Forelimb muscle (tissue), 1 donor: ENCODE measurements around the gene TPST1. TPM values are rescaled to one million over a fixed set of nuclear protein-coding genes. Genes with fewer than 3 reads are reported as not detected.
"Not testable (repeated sequence)": the region's sequence is repeated elsewhere in the genome, so short reads cannot be mapped to it uniquely, and the experiment has no call there.

ENCODE experiments used
- DNase-seq: peaks from one replicate; pipeline ENCODE4 v3.0.0-alpha.2; 2013; ENCODE audit warnings: low read depth
- polyA plus RNA-seq: library from polyadenylated mRNA; unstranded; fragments of 120-200 nt; gene quantifications from one replicate; pipeline ENCODE4 v1.2.1, GENCODE V29; 2013; ENCODE audit not compliant: insufficient read length

The TPST1 gene
- polyA plus RNA-seq, 1 donor: 12.0 TPM

DNA sequence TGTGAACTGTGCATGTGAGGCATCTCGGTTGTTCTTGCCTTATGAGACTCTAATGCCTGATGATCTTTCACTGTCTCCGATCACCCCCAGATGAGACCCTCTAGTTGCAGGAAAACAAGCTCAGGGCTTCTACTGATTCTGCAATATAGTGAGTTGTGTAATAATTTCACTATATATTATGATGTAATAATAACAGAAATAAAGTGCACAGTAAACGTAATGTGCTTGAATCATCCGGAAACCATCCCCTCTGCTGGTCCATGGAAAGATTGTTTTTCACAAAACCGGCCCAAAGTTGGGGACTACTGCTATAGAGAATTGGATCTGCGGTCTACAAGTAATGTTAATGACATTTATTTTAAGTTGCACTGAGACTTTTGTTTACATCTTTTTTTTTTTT is 126.7 kb downstream of the TPST1 start:
- DNase-seq: no peak

DNA sequence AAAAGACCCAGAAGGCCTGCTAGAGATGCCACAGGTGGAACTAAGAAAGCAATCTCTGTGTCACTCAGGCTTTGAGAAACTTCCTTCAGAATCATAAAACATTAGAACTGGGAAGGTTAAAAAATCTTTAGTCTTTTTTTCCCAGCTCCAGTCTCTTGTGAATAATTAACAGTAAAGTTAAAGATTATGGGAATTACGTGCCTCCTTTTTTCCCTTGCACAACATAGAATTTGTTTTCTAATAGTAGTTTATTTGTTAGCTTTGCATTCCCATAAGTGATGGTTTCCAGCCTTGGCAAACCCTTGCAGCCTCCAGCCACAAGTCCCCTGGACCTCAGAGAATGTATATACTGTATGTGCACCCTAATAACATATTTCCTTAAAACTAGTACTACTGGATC is 128.3 kb downstream of the TPST1 start:
- no peak for DNase-seq

DNA sequence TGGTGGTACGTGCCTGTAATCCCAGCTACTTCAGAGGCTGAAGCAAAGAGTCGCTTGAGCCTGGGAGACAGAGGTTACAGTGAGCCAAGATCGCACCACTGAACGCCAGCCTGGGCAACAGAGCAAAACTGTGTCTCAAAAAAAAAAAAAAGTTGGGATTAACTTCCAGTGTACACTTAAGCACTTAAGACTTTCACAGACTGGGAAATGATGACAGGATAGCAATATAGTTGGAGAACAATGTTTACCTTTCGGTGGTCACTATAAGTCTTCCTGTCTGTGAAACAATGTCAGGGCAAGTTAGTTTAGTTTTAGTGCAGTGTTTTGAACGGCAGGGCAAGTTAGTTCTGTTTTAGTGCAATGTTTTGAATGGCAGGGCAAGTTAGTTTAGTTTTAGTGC is 130.2 kb downstream of the TPST1 start:
- no peak for DNase-seq

DNA sequence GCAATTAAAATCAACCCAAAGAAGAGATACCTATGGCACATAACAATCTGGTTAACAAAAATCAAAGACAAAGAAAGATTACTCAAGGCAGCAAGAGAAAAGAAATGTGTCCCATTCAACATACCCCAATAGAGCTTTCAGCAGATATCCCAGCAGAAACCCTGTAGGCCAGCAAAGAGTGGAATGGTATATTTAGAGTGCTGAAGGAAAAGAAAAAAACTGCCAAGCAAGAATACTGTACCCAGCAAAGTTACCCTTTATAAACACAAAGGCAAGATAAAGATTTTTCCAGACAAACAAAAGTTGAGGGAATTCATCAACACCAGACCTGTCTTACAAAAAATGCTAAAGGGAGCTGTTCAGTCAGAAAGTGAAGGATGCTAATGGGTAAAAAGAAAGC is 131.6 kb downstream of the TPST1 start:
- DNase-seq: no peak

DNA sequence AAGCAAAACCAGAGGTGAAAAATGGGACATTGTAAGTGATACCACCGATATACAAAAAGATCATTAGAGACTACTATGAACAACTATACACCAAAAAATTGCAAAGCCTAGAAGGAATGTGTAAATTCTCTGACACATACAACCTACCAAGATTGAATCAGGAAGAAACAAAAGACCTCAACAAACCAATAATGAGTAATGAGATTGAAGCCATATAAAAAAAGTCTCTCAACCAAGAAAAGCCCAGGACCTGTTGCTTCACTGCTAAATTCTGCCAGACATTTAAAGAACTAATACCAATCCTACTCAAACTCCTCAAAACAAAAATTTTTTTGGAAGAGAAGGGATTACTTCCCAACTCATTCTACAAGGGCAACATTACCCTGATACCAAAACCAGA is 134.0 kb downstream of the TPST1 start:
- DNase-seq: no peak

DNA sequence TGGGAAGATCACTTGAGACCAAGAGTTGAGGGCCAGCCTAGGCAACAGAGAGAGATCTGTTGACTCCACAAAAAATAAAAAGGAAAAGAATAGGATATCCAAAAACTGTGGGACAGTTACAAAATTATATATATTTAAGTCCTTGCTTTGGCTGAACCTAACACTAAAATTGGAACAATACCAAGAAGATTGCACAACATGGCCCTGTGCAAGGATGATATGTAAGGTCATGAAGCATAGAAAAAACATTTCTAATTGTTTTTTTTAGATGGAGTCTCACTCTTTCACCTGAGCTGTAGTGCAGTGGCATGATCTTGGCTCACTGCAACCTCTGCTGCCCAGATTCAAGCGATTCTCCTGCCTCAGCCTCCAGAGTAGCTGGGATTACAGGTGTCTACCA is 139.0 kb downstream of the TPST1 start:
- no peak for DNase-seq

DNA sequence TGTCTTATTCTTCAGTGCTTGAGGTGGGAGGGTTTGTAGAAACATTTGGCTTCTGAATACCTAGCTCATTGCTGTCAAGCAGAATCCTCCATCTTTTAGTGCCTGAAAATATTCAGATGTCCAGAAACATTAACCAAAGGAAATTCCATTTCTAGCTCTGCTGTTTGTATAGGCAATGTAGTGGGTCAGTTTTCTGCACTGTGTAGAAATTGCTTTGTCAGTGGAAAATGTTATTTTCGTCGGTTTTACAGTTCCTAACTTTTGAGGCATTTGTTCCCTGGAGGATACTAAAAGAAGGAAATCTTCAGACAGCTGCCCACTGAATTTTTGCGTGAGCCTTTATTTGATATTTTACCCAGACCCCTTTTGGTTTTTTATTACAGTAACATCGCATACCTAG is 143.4 kb downstream of the TPST1 start:
- no peak for DNase-seq

DNA sequence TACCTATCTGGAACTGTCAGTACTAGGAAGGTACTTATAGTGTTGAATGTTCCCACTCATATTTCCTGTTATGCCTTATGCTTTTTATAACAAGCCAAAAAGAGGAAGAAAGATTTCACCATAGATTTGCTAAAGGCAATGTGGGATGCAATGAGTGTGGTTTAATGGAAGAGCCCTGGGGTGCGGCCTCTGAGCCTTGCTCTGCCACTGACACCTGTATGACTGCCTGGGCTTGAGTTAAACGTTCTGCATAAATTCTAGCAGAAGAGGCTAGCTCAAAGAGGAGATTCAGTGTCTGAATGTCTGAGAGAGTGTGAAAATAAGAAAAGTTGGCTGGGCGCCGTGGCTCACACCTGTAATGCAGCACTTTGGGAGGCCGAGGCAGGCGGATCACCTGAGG is 143.8 kb downstream of the TPST1 start:
- DNase-seq: no peak

DNA sequence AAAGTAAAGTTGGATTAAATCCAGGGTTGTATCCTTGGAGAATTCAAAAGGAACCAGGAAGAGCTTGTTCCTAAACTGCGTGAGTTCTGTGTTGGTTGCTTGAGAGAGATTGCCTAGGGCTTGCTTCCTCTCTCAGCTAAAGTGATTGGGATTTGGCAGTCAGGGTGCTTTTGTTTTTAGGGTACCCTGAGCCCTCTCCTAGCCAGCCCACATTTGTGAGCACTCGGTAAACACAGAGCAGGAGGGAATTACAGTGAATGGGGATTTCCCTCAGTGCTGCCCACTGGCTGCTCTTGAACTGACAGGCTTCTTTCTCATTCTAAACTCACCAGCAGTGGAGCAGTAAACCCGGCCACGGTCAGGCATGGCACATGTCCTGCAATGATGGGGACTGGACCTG is 146.9 kb downstream of the TPST1 start:
- DNase-seq: no peak

DNA sequence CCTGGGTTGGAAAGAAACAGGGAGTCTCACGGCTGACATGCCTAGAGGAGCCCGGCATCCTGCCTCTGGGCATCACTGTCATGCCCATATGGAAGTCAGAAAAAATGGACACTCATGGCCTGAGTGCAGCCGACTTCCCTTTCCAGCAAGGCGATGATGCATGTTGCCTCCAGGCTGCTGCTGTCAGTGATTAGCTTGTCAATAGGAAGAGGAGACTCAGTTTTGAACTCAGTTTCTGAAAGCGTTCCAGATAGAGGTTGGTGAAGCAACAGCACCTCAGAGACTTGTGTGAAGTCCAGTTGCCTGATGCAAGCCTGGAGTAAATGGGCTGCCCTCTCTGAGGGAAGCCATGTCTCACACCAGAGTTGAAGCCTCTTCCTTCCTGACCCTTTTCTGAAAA is 148.4 kb downstream of the TPST1 start:
- no peak for DNase-seq

DNA sequence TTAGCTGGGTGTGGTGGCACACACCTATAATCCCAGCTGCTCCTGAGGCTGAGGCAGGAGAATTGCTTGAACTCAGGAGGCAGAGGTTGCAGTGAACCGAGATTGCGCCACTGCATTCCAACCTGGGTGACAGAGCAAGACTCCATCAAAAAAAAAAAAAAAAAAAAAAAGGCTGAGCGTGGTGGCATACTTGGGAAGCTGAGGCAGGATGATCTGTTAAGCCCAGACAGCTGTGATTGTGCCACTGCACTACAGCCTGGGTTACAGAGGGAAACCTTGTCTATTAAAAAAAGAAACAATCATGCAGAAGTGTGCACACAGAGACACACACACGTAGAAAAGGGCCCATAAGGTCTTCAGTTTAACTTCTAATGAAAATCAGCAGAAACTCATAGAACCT is 150.6 kb downstream of the TPST1 start:
- DNase-seq: no peak

DNA sequence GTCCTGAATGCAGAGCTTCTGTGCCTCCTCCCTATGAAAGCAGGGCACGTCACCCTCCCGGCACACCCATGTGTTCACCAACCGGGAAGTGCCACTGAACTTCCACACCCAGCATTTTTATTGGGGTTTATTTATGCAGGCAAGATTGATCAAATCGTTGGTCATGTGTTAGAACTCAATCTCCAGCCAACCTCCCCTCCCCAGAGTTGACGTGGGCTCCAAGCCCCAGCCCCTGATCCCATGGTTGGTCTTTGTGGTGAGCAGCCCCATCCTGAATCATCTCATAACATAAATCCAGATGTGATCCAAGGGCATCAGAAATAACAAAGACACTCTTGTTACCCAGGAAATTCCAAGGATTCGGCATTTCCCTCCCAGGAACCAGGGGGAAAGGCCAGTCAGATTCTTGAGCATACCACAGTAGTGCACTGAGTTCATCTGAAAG is 151.2 kb downstream of the TPST1 start:
- no peak for DNase-seq

DNA sequence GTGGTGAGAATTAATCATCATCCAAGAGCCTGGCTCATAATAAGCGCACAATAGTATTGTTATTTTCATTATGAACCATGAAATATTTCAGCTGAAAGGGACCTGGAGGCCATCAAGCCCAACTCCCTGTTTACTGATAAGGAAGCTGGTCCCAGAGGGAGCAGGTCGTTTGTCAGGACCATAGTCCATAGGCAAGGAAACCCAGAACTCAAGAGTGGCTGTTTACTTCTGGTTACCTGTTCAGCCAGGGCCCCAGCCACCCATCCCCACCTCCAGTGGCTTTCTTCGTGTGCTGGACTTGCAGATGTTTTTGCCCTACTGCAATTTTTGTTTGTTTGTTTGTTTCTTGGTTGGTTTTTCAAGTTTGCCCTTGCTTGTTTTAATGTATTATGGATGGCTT is 152.0 kb downstream of the TPST1 start:
- DNase-seq: no peak

DNA sequence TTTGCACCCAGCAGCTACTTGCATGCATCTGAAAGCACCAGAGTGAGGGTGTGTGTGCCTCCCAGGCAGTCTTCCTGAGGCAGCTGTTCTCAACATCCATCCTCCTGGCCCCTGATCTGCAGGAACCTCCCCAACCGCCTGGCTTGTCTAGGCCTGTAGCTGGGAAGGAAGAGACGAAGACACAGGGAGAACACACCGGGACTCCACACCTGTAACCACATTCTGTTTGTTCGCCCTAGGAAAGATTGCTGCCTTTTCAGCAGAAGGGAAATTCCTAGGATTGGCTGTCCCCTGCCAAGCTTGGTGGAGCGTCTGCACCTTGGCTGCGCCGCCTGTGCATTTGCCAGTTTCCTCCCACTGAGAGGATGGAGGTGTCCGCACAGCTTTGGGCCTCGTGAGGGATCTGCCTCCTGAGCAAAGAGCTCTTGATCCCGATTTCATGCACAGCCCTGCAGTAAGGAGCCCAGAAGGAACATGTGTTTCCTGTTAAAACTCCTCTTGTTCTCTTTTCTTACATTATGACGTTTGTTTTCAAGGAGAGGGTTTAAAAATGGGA is 154.6 kb downstream of the TPST1 start:
- no peak for DNase-seq

DNA sequence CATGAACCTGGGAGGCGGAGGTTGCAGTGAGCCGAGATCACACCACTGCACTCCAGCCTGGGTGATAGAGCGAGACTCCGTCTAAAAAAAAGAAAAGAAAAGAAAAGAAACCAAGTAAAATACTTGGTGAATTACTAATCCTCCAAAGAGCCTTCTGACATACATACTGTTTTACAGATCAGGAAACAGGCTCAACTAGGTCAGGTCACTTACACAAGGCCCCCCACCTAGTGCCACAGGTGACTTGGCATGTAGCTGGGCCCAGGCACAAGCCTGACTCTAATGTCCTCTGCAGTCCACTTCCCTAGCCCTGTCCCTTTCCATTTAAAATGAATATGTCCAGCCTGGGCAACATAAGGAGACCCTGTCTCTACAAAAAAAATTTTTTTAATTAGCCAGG is 157.0 kb downstream of the TPST1 start:
- no peak for DNase-seq

DNA sequence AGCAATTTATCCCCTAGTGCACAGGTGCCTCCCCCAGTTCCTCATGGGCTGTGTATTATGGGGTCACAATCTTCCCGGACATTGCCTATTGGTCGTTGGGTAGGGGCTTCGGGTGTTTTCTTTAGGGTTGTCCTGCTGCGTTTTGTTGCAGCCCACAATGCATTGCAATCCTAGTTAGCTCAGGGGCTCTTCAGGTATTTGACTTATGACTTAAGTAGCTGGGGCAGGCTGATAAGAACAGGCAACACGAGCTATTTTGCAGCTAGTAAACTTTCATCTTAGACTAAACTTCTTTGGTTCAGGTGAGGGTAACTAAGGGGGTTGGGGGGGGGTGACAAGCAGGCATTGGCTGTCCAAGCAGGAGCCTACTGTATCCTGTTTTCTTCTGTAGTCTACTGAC is 158.5 kb downstream of the TPST1 start:
- DNase-seq: no peak

DNA sequence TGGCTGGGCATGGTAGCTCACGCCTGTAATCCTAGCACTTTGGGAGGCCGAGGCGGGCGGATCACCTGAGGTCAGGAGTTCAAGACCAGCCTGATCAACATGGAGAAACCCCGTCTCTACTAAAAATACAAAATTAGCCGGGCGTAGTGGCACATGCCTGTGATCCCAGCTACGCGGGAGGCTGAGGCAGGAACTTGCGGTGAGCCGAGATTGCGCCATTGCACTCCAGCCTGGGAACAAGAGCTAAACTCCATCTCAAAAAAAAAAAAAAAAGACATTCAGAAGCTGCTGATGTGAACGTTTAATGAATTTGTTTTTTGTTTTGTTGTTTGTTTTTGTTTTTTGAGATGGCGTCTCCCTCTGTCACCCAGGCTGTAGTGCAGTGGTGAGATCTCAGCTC is 159.9 kb downstream of the TPST1 start:
- DNase-seq: not testable (repeated sequence)

DNA sequence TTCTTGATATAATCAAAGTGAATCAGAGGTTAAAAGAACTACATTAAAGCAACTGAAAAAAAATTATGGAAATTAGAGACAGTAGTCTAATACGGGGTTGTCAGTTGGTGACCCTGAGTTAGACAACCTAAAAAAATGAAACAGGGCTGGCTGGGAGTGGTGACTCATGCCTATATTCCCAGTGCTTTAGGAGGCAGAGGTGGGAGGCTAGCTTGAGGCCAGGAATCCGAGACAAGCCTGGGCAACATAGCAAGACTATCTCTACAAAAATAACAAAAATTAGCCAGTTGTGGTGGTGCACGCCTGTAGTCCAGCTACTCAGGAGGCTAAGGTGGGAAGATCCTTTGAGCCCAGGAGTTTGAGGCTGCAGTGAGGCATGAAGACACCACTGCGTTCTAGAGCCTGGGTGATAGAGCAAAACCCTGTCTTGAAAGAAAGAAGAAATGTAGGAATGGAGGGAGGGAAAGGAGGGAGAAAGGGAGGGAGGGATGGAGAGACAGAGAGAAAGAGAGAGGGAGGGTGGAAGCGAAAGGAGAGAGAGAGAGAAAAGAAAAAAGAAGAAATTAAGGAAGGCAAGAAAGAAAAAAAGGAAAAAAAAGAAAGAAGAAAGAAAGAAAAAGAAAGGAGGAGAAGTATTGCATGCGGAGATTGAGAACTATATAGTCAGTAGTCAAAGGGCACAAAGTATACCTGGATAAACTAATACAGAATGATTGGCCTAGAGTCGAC is 166.1 kb downstream of the TPST1 start:
- no peak for DNase-seq

DNA sequence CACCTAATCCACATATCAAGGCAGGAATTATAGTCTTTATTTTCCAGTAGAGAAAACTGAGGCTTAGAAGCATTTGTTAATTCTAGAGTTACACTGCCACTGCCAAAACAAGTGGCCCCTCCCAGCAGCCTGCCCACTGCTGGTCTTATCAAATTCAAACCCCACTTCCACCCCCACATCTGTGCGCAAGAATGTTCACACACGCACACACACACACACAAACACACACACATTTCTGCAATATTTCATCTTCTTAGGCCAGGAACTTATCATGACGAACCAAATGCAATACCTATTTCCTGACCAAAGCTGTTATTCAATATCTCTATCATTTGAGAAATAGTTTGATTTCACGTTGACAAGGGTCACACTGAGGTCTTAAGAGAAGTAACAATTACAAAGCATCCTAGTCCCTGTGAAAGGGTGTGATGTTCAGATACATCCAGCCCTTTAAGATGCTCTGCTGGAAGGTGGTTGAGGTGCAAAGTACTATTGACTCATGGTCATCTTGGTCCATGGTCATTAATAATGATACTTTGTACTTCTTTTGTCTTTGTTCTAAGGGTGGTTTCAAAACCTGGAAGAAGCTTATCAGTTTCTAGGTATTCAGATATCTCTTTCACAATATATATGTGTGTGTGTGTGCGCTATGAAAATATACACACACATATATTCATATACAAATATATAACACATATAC is 169.2 kb downstream of the TPST1 start:
- not testable (repeated sequence) for DNase-seq

DNA sequence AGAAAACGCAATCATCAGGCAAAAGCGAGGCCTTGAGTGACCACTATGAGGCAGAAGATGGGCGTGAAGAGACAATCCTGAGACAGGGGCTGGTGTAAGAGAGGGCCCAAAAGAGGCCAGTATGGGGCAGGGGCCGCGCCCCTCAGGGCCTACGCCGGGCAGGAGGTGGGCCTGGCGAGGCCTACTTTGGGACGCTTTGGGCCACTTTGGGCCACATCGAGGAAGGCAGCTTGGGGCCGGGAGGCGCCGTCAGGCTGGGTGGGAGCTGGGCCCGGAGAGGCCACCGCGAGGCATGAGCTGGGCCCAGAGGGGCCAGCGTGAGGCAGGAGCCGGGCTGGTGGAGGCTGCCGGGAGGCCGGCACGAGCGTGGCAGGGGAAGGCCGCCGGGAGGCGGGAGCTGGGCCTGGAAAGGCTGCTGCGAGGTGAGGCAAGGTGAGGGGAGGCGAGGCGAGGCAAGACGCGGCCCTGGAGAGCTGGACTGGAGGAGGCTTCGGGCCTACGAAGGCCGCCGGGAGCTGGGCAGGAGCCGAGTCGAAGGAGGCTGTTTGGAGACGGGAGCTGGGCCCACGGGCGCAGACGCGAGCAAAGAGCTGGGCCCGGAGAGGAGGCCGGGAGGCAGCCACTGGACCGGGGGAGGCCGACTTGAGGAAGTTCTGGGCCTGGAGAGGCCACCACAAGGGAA is 171.3 kb downstream of the TPST1 start:
- no peak for DNase-seq

DNA sequence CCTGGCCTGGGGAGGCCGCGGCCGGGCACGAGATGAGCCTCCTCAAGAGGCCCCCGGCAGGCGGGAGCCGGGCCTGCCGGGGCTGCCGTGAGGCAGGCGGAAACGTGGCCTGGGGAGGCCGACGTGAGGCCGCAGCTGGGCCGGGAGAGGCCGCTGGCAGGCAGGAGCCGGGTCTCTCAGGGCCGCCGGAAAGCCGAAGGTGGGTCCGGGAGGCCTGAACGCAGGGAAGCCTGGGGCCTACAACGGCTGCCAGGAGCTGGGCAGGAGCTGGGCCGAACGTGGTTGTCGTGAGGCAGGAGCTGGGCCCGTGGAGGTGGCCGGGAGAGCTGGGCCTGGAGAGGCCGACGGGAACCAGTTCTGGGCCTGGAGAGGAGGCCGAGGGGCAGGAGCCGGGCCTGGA is 171.9 kb downstream of the TPST1 start:
- no peak for DNase-seq

DNA sequence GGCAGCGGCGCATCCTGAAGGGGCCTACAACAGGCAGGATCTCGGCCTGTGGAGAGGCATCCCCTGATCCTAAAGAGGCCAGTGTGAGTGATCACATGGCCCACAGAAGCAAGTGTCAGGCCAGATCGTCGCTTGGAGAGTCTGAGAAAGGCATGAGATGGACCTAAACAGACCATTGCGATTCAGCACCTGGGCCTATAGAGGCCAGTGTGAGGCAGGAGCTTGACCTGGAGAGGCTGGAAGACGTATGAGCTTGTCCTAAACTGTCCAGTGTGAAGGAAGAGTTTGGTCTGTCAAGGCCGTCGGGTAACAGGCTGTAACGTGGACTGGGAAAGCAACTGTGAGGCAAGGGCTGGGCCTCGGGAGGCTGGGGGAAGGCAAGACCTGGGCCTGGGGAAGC is 172.6 kb downstream of the TPST1 start:
- DNase-seq: no peak
